Keratinocyte (primary cell): Measurements from ENCODE around the gene CFAP45. TPM values are rescaled to one million over a fixed set of nuclear protein-coding genes. Genes with fewer than 3 reads are reported as not detected.

ENCODE experiments used
- DNase-seq: peaks from one replicate; pipeline ENCODE4 v3.0.0-alpha.2; 2011; ENCODE audit warnings: low read depth, missing footprints, low spot score
- FAIRE-seq: peaks from 2 replicates; lab custom pipeline; 2011; peaks lifted over from hg19 to GRCh38; lab: Jason Lieb, UNC
- H2AFZ ChIP-seq: 2 replicates; pipeline ENCODE4 v1.6.0; 2012; ENCODE audit warnings: low read length, control low read depth, inconsistent platforms; ENCODE audit not compliant: control insufficient read depth
- H3K27ac ChIP-seq: 2 replicates; pipeline ENCODE4 v1.5.1; 2011; ENCODE audit warnings: low read length; ENCODE audit not compliant: control insufficient read depth, insufficient read depth
- H3K27me3 ChIP-seq: 3 replicates; pipeline ENCODE4 v1.6.0; 2011; ENCODE audit warnings: low read length; ENCODE audit not compliant: control insufficient read depth, insufficient read depth; ENCODE audit errors: extremely low read depth
- H3K36me3 ChIP-seq, 2 experiments: 2 replicates in 1 of 2; 3 replicates in 1 of 2; pipeline ENCODE4 v1.5.1; 2011; ENCODE audit warnings: low read length in 2 of 2, mild to moderate bottlenecking in 1 of 2; ENCODE audit not compliant: control insufficient read depth in 2 of 2, insufficient read depth in 2 of 2; ENCODE audit errors: extremely low read depth in 1 of 2
- H3K4me1 ChIP-seq: 3 replicates; pipeline ENCODE4 v1.5.1; 2011; ENCODE audit warnings: low read length; ENCODE audit not compliant: control insufficient read depth, insufficient read depth; ENCODE audit errors: extremely low read depth
- H3K4me2 ChIP-seq: 3 replicates; pipeline ENCODE4 v1.6.0; 2011; ENCODE audit warnings: low read depth, low read length; ENCODE audit not compliant: control insufficient read depth, insufficient read depth; ENCODE audit errors: extremely low read depth
- H3K4me3 ChIP-seq, 3 experiments: fragments of 200-600 bp in 1 of 3; sonication (generic) in 1 of 3; 2 replicates in 2 of 3; 3 replicates in 1 of 3; pipeline ENCODE4 v1.5.1; 2011 to 2016; ENCODE audit warnings: low read length in 3 of 3, mild to moderate bottlenecking in 3 of 3, control low read depth in 2 of 3, inconsistent platforms in 1 of 3, low read depth in 1 of 3, mixed read lengths in 1 of 3, mixed run types in 1 of 3, moderate library complexity in 1 of 3; ENCODE audit not compliant: control insufficient read depth in 2 of 3, insufficient read depth in 2 of 3; ENCODE audit errors: extremely low read depth in 1 of 3
- H3K79me2 ChIP-seq: 2 replicates; pipeline ENCODE4 v1.6.0; 2012; ENCODE audit warnings: low read length; ENCODE audit not compliant: control insufficient read depth, insufficient read depth
- H3K9ac ChIP-seq: 3 replicates; pipeline ENCODE4 v1.6.0; 2011; ENCODE audit warnings: low read length; ENCODE audit not compliant: control insufficient read depth, insufficient read depth; ENCODE audit errors: extremely low read depth
- H3K9me1 ChIP-seq: 3 replicates; pipeline ENCODE4 v1.6.0; 2011; ENCODE audit warnings: low read length; ENCODE audit not compliant: control insufficient read depth, insufficient read depth; ENCODE audit errors: extremely low read depth
- H3K9me3 ChIP-seq: 2 replicates; pipeline ENCODE4 v1.5.1; 2012; ENCODE audit warnings: low read depth, low read length; ENCODE audit not compliant: control insufficient read depth
- H4K20me1 ChIP-seq: 3 replicates; pipeline ENCODE4 v1.6.0; 2011; ENCODE audit warnings: low read length; ENCODE audit not compliant: control insufficient read depth, insufficient read depth; ENCODE audit errors: extremely low read depth
- CTCF ChIP-seq, 3 experiments: IDR thresholded peaks in 1 of 3; conservative IDR thresholded peaks in 1 of 3; optimal IDR thresholded peaks in 1 of 3; 2 replicates in 2 of 3; 3 replicates in 1 of 3; pipeline versions ENCODE3 to v1.5.1; 2011; ENCODE audit warnings: low read length in 3 of 3, mild to moderate bottlenecking in 3 of 3, moderate library complexity in 2 of 3, control low read depth in 1 of 3, inconsistent platforms in 1 of 3; ENCODE audit not compliant: insufficient read depth in 2 of 3; ENCODE audit errors: extremely low read depth in 1 of 3
- EZH2 ChIP-seq: IDR thresholded peaks from one replicate; pipeline ENCODE4 v1.6.1; 2012; ENCODE audit warnings: inconsistent platforms, mild to moderate bottlenecking, low read length, moderate library complexity
- dilution Hi-C: fragments of 300-500 bp; cut with MboI; formaldehyde crosslinking; loops from one replicate; pipeline ENCODE4 v1.7.0; 2020; ENCODE audit warnings: low sequenced_read_pairs; ENCODE audit not compliant: extremely low pct_ligation_motif_present
- polyA plus RNA-seq, 5 experiments: library from polyadenylated mRNA; depleted of rRNA in 3 of 5; stranded (reverse) in 3 of 5; stranded (forward) in 1 of 5; unstranded in 1 of 5; fragments of >200 nt; gene quantifications; 1 replicate in 1 of 5; 2 replicates in 3 of 5; 3 replicates in 1 of 5; pipeline versions ENCODE4 v1.2.1 to v1.2.3, GENCODE V29; 2011 to 2012; ENCODE audit warnings: missing spikeins in 2 of 5, low read depth in 1 of 5, low replicate concordance in 1 of 5

The CFAP45 gene
- polyA plus RNA-seq, 1 donor (not counting 4 experiments of a cell fraction or from before 2014, with no cell fraction given): 2.3 TPM

GRCh38 chr1:159883134-159883533, 16.8 kb downstream of the CFAP45 start:
- FAIRE-seq (no peak), DNase-seq (no peak)
- H3K9me3 ChIP-seq: no peaks in the 10 kb centered on the region
- H3K79me2 ChIP-seq: no peaks in the 10 kb centered on the region
- H3K27me3 ChIP-seq: no peaks in the 10 kb centered on the region
- no peak overlapping the region for H3K4me3 ChIP-seq
- no peaks in the 10 kb centered on the region for H3K36me3 ChIP-seq
- TF ChIP-seq CTCF (optimal IDR thresholded peaks at IDR 0.05 in 1 of 3, IDR thresholded peaks at IDR 0.05 in 1 of 3, conservative IDR thresholded peaks at IDR 0.05 in 1 of 3; ENCODE audit: extremely low read depth in 1 of 3, insufficient read depth in 2 of 3, low read length in 3 of 3): no peak
- no peak for TF ChIP-seq EZH2
- peaks cover 36% of the 10 kb centered on the region for H3K4me1 ChIP-seq
- dilution Hi-C loops: no loop called here
- no peak overlapping the region for H2AFZ ChIP-seq
- H3K27ac ChIP-seq: no peak overlapping the region
- H3K4me2 ChIP-seq: no peak overlapping the region
- H4K20me1 ChIP-seq: no peaks in the 10 kb centered on the region
- H3K9me1 ChIP-seq: no peaks in the 10 kb centered on the region
- no peak overlapping the region for H3K9ac ChIP-seq

- Histone ChIP-seq H3K36me3 (no peaks in the 10 kb centered on the region), H3K27me3 (no peaks in the 10 kb centered on the region), H3K4me1 (peaks cover 39% of the 10 kb centered on the region), H3K9ac (no peak overlapping the region), H3K9me1 (no peaks in the 10 kb centered on the region), H3K4me2 (peak overlapping the region; percentile 68), H3K79me2 (no peaks in the 10 kb centered on the region), H3K27ac (peak overlapping the region; percentile 67), H3K9me3 (no peaks in the 10 kb centered on the region), H4K20me1 (no peaks in the 10 kb centered on the region), H3K4me3 (no peak overlapping the region), H2AFZ (no peak overlapping the region)
- DNase-seq (no peak), FAIRE-seq (peak; percentile 76)
- dilution Hi-C loops: no loop called here
- TF ChIP-seq EZH2 (no peak), CTCF (optimal IDR thresholded peaks at IDR 0.05 in 1 of 3, IDR thresholded peaks at IDR 0.05 in 1 of 3, conservative IDR thresholded peaks at IDR 0.05 in 1 of 3; ENCODE audit: extremely low read depth in 1 of 3, insufficient read depth in 2 of 3, low read length in 3 of 3) (no peak)
These were observed 17.5 kb downstream of the CFAP45 start for GRCh38 chr1:159882527-159882862.
